ENCODE results near the gene MAST2.

Gene MAST2

GRCh38 chr1:45848714-45849113, 45.3 kb downstream of the MAST2 start:
- Histone ChIP-seq H3K27ac (ENCODE audit: low read depth, low read length) (no peak overlapping the region), H3K9ac (ENCODE audit: low read length) (no peak overlapping the region), H3K4me1 (ENCODE audit: control insufficient read depth in 1 of 2, insufficient read depth in 2 of 2, low read length in 2 of 2) (no peaks in the 10 kb centered on the region), H3K79me2 (ENCODE audit: control insufficient read depth, insufficient read depth, low read length, poor library complexity) (no peaks in the 10 kb centered on the region), H3K79me1 (ENCODE audit: low read length) (no peaks in the 10 kb centered on the region), H3K9me3 (ENCODE audit: insufficient read depth, low read depth, low read length) (no peaks in the 10 kb centered on the region), H3K18ac (ENCODE audit: low read length) (no peak overlapping the region), H3K27me3 (ENCODE audit: insufficient read depth, low read length) (no peaks in the 10 kb centered on the region), H2AFZ (ENCODE audit: insufficient read depth, low read length, poor library complexity) (no peak overlapping the region), H4K12ac (ENCODE audit: low read depth, low read length) (no peak overlapping the region), H3K4me3 (ENCODE audit: low read depth, low read length) (no peak overlapping the region), H4K8ac (ENCODE audit: low read depth, low read length) (no peak overlapping the region), H3K36me3 (ENCODE audit: control insufficient read depth in 1 of 2, insufficient read depth in 2 of 2, low read length in 2 of 2) (peaks cover 0 to 3% of the 10 kb centered on the region in 2 experiments), H2BK5ac (ENCODE audit: low read depth, low read length, poor library complexity) (no peak overlapping the region), H2BK12ac (ENCODE audit: low read length) (no peak overlapping the region), H3K4me2 (ENCODE audit: low read length) (no peak overlapping the region), H3K4ac (ENCODE audit: low read depth, low read length) (no peak overlapping the region), H3K23ac (ENCODE audit: low read length) (no peak overlapping the region), H2BK120ac (ENCODE audit: insufficient read depth, low read length, poor library complexity) (no peak overlapping the region), H2AK5ac (ENCODE audit: low read length) (no peak overlapping the region), H4K91ac (ENCODE audit: low read depth, low read length) (no peak overlapping the region), H3K14ac (ENCODE audit: low read length) (no peak overlapping the region)
- no peak for DNase-seq
- no CpG with 5 or more reads among the region's 2 CpGs for WGBS (ENCODE audit: extremely low coverage, insufficient coverage, insufficient read length)

GRCh38 chr1:45850017-45850416, 46.6 kb downstream of the MAST2 start:
- no CpG with 5 or more reads among the region's 2 CpGs for WGBS (ENCODE audit: extremely low coverage, insufficient coverage, insufficient read length)
- H2BK120ac ChIP-seq (ENCODE audit: insufficient read depth, low read length, poor library complexity), result no peak overlapping the region
- H3K14ac ChIP-seq (ENCODE audit: low read length), result no peak overlapping the region
- no peaks in the 10 kb centered on the region for H3K79me2 ChIP-seq (ENCODE audit: control insufficient read depth, insufficient read depth, low read length, poor library complexity)
- H3K18ac ChIP-seq (ENCODE audit: low read length), result no peak overlapping the region
- no peak overlapping the region for H3K4ac ChIP-seq (ENCODE audit: low read depth, low read length)
- H3K9me3 ChIP-seq (ENCODE audit: insufficient read depth, low read depth, low read length), result no peaks in the 10 kb centered on the region
- H4K91ac ChIP-seq (ENCODE audit: low read depth, low read length), result no peak overlapping the region
- H3K36me3 ChIP-seq (ENCODE audit: control insufficient read depth in 1 of 2, insufficient read depth in 2 of 2, low read length in 2 of 2), result peaks cover 0 to 3% of the 10 kb centered on the region in 2 experiments
- no peak overlapping the region for H3K9ac ChIP-seq (ENCODE audit: low read length)
- no peak for DNase-seq
- no peak overlapping the region for H2AK5ac ChIP-seq (ENCODE audit: low read length)
- no peak overlapping the region for H2BK12ac ChIP-seq (ENCODE audit: low read length)
- H2AFZ ChIP-seq (ENCODE audit: insufficient read depth, low read length, poor library complexity), result no peak overlapping the region
- H3K4me1 ChIP-seq (ENCODE audit: control insufficient read depth in 1 of 2, insufficient read depth in 2 of 2, low read length in 2 of 2), result no peaks in the 10 kb centered on the region
- no peaks in the 10 kb centered on the region for H3K79me1 ChIP-seq (ENCODE audit: low read length)
- H3K23ac ChIP-seq (ENCODE audit: low read length), result no peak overlapping the region
- no peak overlapping the region for H4K12ac ChIP-seq (ENCODE audit: low read depth, low read length)
- H2BK5ac ChIP-seq (ENCODE audit: low read depth, low read length, poor library complexity), result no peak overlapping the region
- H3K4me3 ChIP-seq (ENCODE audit: low read depth, low read length), result no peak overlapping the region
- no peak overlapping the region for H3K27ac ChIP-seq (ENCODE audit: low read depth, low read length)
- no peak overlapping the region for H3K4me2 ChIP-seq (ENCODE audit: low read length)
- H3K27me3 ChIP-seq (ENCODE audit: insufficient read depth, low read length), result no peaks in the 10 kb centered on the region
- H4K8ac ChIP-seq (ENCODE audit: low read depth, low read length), result no peak overlapping the region

GRCh38 chr1:45854724-45855123, 51.3 kb downstream of the MAST2 start:
- Histone ChIP-seq H2BK120ac (ENCODE audit: insufficient read depth, low read length, poor library complexity) (no peak overlapping the region), H3K36me3 (ENCODE audit: control insufficient read depth in 1 of 2, insufficient read depth in 2 of 2, low read length in 2 of 2) (no peaks in the 10 kb centered on the region), H3K4ac (ENCODE audit: low read depth, low read length) (peak overlapping the region; percentile 58), H3K27ac (ENCODE audit: low read depth, low read length) (no peak overlapping the region), H2BK5ac (ENCODE audit: low read depth, low read length, poor library complexity) (no peak overlapping the region), H2AK5ac (ENCODE audit: low read length) (no peak overlapping the region), H3K23ac (ENCODE audit: low read length) (no peak overlapping the region), H4K12ac (ENCODE audit: low read depth, low read length) (no peak overlapping the region), H2AFZ (ENCODE audit: insufficient read depth, low read length, poor library complexity) (no peak overlapping the region), H3K27me3 (ENCODE audit: insufficient read depth, low read length) (no peaks in the 10 kb centered on the region), H3K79me2 (ENCODE audit: control insufficient read depth, insufficient read depth, low read length, poor library complexity) (no peaks in the 10 kb centered on the region), H3K9me3 (ENCODE audit: insufficient read depth, low read depth, low read length) (no peaks in the 10 kb centered on the region), H3K9ac (ENCODE audit: low read length) (no peak overlapping the region), H4K8ac (ENCODE audit: low read depth, low read length) (no peak overlapping the region), H3K14ac (ENCODE audit: low read length) (no peak overlapping the region), H3K18ac (ENCODE audit: low read length) (no peak overlapping the region), H3K4me1 (ENCODE audit: control insufficient read depth in 1 of 2, insufficient read depth in 2 of 2, low read length in 2 of 2) (no peaks in the 10 kb centered on the region), H3K4me3 (ENCODE audit: low read depth, low read length) (no peak overlapping the region), H3K4me2 (ENCODE audit: low read length) (no peak overlapping the region), H4K91ac (ENCODE audit: low read depth, low read length) (no peak overlapping the region), H3K79me1 (ENCODE audit: low read length) (no peaks in the 10 kb centered on the region), H2BK12ac (ENCODE audit: low read length) (no peak overlapping the region)
- DNase-seq, result peak in 1 of 2 donors; percentile 5
- WGBS (ENCODE audit: extremely low coverage, insufficient coverage, insufficient read length), result no CpG with 5 or more reads among the region's 1 CpG

- Histone ChIP-seq H2AK5ac (ENCODE audit: low read length) (no peak overlapping the region), H3K23ac (ENCODE audit: low read length) (no peak overlapping the region), H4K8ac (ENCODE audit: low read depth, low read length) (no peak overlapping the region), H3K18ac (ENCODE audit: low read length) (no peak overlapping the region), H3K4me3 (ENCODE audit: low read depth, low read length) (no peak overlapping the region), H4K91ac (ENCODE audit: low read depth, low read length) (no peak overlapping the region), H2BK12ac (ENCODE audit: low read length) (no peak overlapping the region), H3K4me1 (ENCODE audit: control insufficient read depth in 1 of 2, insufficient read depth in 2 of 2, low read length in 2 of 2) (no peaks in the 10 kb centered on the region), H3K79me2 (ENCODE audit: control insufficient read depth, insufficient read depth, low read length, poor library complexity) (no peaks in the 10 kb centered on the region), H3K9me3 (ENCODE audit: insufficient read depth, low read depth, low read length) (no peaks in the 10 kb centered on the region), H3K14ac (ENCODE audit: low read length) (no peak overlapping the region), H4K12ac (ENCODE audit: low read depth, low read length) (no peak overlapping the region), H3K4me2 (ENCODE audit: low read length) (no peak overlapping the region), H3K27me3 (ENCODE audit: insufficient read depth, low read length) (no peaks in the 10 kb centered on the region), H2BK120ac (ENCODE audit: insufficient read depth, low read length, poor library complexity) (no peak overlapping the region), H3K79me1 (ENCODE audit: low read length) (no peaks in the 10 kb centered on the region), H2AFZ (ENCODE audit: insufficient read depth, low read length, poor library complexity) (no peak overlapping the region), H3K9ac (ENCODE audit: low read length) (no peak overlapping the region), H3K27ac (ENCODE audit: low read depth, low read length) (no peak overlapping the region), H2BK5ac (ENCODE audit: low read depth, low read length, poor library complexity) (no peak overlapping the region), H3K36me3 (ENCODE audit: control insufficient read depth in 1 of 2, insufficient read depth in 2 of 2, low read length in 2 of 2) (no peaks in the 10 kb centered on the region), H3K4ac (ENCODE audit: low read depth, low read length) (no peak overlapping the region)
- no peak for DNase-seq
Observed at GRCh38 chr1:45857101-45857700, 53.8 kb downstream of the MAST2 start.
